HG03558 (cell line): ENCODE results near the gene B4GALT2.

ENCODE experiments used
- ATAC-seq: cut with Tn5 transposase; IDR thresholded peaks from one replicate; pipeline ENCODE4 v1.9.1; 2021; ENCODE audit warnings: moderate number of reproducible peaks; ENCODE audit not compliant: unreplicated experiment; ENCODE audit errors: extremely low read depth

Gene B4GALT2

GRCh38 chr1:44038876-44039657 lies 60.1 kb downstream of the B4GALT2 start:
- ATAC-seq = no peak

DNA sequence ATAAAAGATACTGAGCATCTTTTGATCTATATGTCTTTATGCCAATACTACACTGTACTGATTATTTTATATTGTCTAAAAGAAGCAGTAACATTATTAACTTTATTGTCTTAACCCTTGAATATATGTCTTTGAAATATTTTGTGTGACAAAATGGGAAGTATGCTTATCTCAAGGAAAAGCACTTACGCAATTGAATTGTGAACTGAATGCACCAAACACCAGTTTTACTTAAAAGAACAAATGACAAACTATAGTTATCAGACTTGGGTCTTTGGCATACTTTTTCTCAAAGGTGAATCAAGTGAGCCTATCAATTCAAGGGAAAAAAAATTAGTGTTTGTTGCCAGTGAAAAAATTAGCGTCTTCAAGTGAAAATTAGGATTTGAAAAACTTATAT lies 61.4 kb downstream of the B4GALT2 start:
- no peak for ATAC-seq
